ENCODE results near the gene C6orf132. TPM values are rescaled to one million over a fixed set of nuclear protein-coding genes. Genes with fewer than 3 reads are reported as not detected.

Gene C6orf132
- total and polyA plus RNA-seq, 9 of the 15 experiments (the other 6 are each of a cell fraction or from before 2014, with no cell fraction given), result 0.06 to 0.35 (median 0.14) TPM

DNA sequence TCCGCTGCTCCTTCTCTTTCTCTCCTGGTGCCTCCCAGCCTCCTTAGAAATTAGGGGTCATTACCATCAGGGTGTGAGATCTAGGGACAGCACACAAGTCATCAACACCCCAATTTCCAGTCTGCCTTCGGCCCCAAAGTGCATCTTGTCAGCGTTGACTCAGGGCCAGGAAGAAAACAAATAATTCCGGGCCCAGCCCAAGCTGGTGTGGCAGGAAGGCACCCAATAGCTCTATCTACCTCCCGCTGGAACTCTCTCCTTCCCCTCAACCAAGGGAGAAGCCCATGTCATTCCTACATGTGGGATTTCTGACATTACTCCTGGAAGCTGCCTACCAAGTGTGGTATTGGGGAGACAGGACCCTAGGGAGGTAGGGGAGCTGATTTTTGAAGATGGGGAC, 11.5 kb upstream of the C6orf132 start:
- Histone ChIP-seq H2AFZ (ENCODE audit: low read depth, low read length) (no peak overlapping the region), H3K27ac (ENCODE audit: extremely low read depth, low read depth, low read length) (no peak overlapping the region), H3K36me3 (ENCODE audit: control insufficient read depth, insufficient read depth, low read length) (no peaks in the 10 kb centered on the region; the same call in 2 of the 3 replicates), H3K9me3 (replicated peaks; ENCODE audit: control insufficient read depth, insufficient read depth, low read depth, low read length) (no peaks in the 10 kb centered on the region), H3K79me2 (ENCODE audit: control insufficient read depth, insufficient read depth, low read length) (no peaks in the 10 kb centered on the region), H3K9me1 (ENCODE audit: control insufficient read depth, insufficient read depth, low read length) (no peaks in the 10 kb centered on the region), H3K27me3 (ENCODE audit: control insufficient read depth in 2 of 2, insufficient read depth in 2 of 2, low read length in 2 of 2) (peaks cover 7 to 25% of the 10 kb centered on the region in 2 experiments; a peak in 4 of 5 replicates), H3K4me2 (ENCODE audit: insufficient read depth, low read length) (no peak overlapping the region), H4K20me1 (replicated peaks; ENCODE audit: control insufficient read depth, insufficient read depth, low read length) (no peaks in the 10 kb centered on the region), H3K4me1 (replicated peaks in 1 of 2; ENCODE audit: control insufficient read depth in 2 of 2, insufficient read depth in 2 of 2, low read length in 2 of 2) (peaks cover 0 to 7% of the 10 kb centered on the region in 2 experiments; a peak in 3 of 5 replicates), H3K4me3 (no peak overlapping the region), H3K9ac (ENCODE audit: insufficient read depth in 1 of 2, low read depth in 2 of 2, low read length in 2 of 2) (peak overlapping the region in 1 of 2 experiments; percentile 55; a peak in 1 of 4 replicates)
- intact Hi-C loops (cut with micrococcal nuclease) (no loop called here), in situ Hi-C loops (cut with MboI) (no loop called here)
- ATAC-seq (no peak), FAIRE-seq (no peak), DNase-seq (ENCODE audit: extremely low read depth in 1 of 4, low spot score in 3 of 4) (no peak)
- WGBS (ENCODE audit: insufficient coverage, low coverage, missing lambda C conversion rate), result 4% methylated on average over 4 of the region's 5 CpGs
- ChIA-PET CTCF (ENCODE audit: low intra/inter-chr PET ratio) (no interaction called here), POLR2A (interaction anchor here (0.6 to 1.0 kb wide), 5 partner anchors 10 to 73 kb away, joined by 3 to 4 read pairs (median 4); no protein-coding TSS in a partner anchor)
- no TSS peak for BruUV-seq (replicated peaks)
- TF ChIP-seq CCAR2 (IDR thresholded peaks at IDR 0.05; ENCODE audit: low read depth, low read length) (no peak), ADNP (tag; IDR thresholded peaks at IDR 0.05) (no peak), BDP1 (IDR thresholded peaks at IDR 0.05; ENCODE audit: insufficient read depth, insufficient read length) (no peak), KDM2B (CRISPR knock-in tag; IDR thresholded peaks at IDR 0.05) (no peak), GTF2E2 (tag; IDR thresholded peaks at IDR 0.05) (no peak), IFI16 (CRISPR knock-in tag; IDR thresholded peaks at IDR 0.05) (no peak), ZNF507 (tag; conservative IDR thresholded peaks at IDR 0.05) (no peak), KLF13 (tag; IDR thresholded peaks at IDR 0.05; ENCODE audit: borderline replicate concordance, low read depth) (no peak), SMC3 (conservative IDR thresholded peaks at IDR 0.05; ENCODE audit: insufficient read depth, low read depth, low read length) (no peak), IRF2 (CRISPR knock-in tag; IDR thresholded peaks at IDR 0.05) (no peak)
- TF ChIP-seq, protein P1, sequence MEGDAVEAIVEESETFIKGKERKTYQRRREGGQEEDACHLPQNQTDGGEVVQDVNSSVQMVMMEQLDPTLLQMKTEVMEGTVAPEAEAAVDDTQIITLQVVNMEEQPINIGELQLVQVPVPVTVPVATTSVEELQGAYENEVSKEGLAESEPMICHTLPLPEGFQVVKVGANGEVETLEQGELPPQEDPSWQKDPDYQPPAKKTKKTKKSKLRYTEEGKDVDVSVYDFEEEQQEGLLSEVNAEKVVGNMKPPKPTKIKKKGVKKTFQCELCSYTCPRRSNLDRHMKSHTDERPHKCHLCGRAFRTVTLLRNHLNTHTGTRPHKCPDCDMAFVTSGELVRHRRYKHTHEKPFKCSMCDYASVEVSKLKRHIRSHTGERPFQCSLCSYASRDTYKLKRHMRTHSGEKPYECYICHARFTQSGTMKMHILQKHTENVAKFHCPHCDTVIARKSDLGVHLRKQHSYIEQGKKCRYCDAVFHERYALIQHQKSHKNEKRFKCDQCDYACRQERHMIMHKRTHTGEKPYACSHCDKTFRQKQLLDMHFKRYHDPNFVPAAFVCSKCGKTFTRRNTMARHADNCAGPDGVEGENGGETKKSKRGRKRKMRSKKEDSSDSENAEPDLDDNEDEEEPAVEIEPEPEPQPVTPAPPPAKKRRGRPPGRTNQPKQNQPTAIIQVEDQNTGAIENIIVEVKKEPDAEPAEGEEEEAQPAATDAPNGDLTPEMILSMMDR (IDR thresholded peaks at IDR 0.05 in 2 of 3, conservative IDR thresholded peaks at IDR 0.05 in 1 of 3; ENCODE audit: insufficient read depth in 2 of 3, low read depth in 1 of 3, low read length in 3 of 3), result no peak
- TF ChIP-seq, protein P2, sequence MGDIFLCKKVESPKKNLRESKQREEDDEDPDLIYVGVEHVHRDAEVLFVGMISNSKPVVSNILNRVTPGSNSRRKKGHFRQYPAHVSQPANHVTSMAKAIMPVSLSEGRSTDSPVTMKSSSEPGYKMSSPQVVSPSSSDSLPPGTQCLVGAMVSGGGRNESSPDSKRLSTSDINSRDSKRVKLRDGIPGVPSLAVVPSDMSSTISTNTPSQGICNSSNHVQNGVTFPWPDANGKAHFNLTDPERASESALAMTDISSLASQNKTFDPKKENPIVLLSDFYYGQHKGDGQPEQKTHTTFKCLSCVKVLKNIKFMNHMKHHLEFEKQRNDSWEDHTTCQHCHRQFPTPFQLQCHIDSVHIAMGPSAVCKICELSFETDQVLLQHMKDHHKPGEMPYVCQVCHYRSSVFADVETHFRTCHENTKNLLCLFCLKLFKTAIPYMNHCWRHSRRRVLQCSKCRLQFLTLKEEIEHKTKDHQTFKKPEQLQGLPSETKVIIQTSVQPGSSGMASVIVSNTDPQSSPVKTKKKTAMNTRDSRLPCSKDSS (IDR thresholded peaks at IDR 0.05; ENCODE audit: low read depth, partially characterized antibody), result no peak
- TF ChIP-seq, protein P3, sequence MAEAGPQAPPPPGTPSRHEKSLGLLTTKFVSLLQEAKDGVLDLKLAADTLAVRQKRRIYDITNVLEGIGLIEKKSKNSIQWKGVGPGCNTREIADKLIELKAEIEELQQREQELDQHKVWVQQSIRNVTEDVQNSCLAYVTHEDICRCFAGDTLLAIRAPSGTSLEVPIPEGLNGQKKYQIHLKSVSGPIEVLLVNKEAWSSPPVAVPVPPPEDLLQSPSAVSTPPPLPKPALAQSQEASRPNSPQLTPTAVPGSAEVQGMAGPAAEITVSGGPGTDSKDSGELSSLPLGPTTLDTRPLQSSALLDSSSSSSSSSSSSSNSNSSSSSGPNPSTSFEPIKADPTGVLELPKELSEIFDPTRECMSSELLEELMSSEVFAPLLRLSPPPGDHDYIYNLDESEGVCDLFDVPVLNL (CRISPR knock-in tag; IDR thresholded peaks at IDR 0.05; ENCODE audit: low read depth), result no peak

Measured in K562 (cell line).